Gastrocnemius medialis (tissue), 4 donors: ENCODE measurements around the gene ZNF467.

Source experiments
- POLR2A ChIP-seq, 2 donors: fragments of 450-650 bp; IDR thresholded peaks; one replicate each; pipeline ENCODE4 v1.6.1; 2017; ENCODE audit warnings: antibody characterized with exemption in 2 of 2, mild to moderate bottlenecking in 2 of 2, moderate library complexity in 2 of 2
- TF ChIP-seq, protein P1 (sequence below), 5 experiments: fragments of 450-650 bp in 3 of 5; fragments of 200-600 bp in 2 of 5; sonication (generic) in 2 of 5; IDR thresholded peaks in 4 of 5; conservative IDR thresholded peaks in 1 of 5; 1 replicate in 4 of 5; 2 replicates in 1 of 5; pipeline ENCODE4 v1.5.1; 2016 to 2019; ENCODE audit warnings: antibody characterized with exemption in 5 of 5, mild to moderate bottlenecking in 3 of 5, moderate library complexity in 3 of 5

DNA sequence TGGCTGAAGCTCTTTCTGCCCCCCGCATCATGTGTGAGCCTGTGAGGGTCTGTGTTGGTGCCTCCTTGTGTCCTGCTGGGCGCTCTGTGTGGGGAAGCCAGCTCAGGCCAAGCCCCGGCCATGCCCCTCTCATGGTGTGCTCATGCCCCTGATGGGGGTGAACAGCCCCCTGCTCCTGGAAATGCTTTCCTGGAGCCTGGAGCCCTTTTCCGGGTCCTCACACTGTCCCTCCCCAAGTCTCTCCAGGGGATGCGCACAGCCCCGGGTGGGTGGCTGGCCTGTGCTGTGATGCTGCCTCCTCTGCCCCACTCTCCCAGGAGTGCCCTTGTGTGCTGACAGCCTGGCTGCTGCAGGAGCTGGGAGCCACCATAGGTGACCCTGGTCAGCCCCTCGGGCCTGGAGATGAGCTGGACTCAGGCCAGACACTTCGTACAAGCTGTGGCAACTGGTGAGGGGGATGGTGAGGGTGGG is 43.9 kb upstream of the ZNF467 start:
- TF ChIP-seq, protein P1, sequence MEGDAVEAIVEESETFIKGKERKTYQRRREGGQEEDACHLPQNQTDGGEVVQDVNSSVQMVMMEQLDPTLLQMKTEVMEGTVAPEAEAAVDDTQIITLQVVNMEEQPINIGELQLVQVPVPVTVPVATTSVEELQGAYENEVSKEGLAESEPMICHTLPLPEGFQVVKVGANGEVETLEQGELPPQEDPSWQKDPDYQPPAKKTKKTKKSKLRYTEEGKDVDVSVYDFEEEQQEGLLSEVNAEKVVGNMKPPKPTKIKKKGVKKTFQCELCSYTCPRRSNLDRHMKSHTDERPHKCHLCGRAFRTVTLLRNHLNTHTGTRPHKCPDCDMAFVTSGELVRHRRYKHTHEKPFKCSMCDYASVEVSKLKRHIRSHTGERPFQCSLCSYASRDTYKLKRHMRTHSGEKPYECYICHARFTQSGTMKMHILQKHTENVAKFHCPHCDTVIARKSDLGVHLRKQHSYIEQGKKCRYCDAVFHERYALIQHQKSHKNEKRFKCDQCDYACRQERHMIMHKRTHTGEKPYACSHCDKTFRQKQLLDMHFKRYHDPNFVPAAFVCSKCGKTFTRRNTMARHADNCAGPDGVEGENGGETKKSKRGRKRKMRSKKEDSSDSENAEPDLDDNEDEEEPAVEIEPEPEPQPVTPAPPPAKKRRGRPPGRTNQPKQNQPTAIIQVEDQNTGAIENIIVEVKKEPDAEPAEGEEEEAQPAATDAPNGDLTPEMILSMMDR (IDR thresholded peaks at IDR 0.05 in 4 of 5, conservative IDR thresholded peaks at IDR 0.05 in 1 of 5): no peak
- no peak for TF ChIP-seq POLR2A (IDR thresholded peaks at IDR 0.05)
